HG02798 (cell line): ENCODE measurements around the gene CBX4.

Experiments used
- ATAC-seq: cut with Tn5 transposase; IDR thresholded peaks from one replicate; pipeline ENCODE4 v1.9.1; 2021; ENCODE audit warnings: mild to moderate bottlenecking; ENCODE audit not compliant: unreplicated experiment, poor library complexity

The CBX4 gene

DNA sequence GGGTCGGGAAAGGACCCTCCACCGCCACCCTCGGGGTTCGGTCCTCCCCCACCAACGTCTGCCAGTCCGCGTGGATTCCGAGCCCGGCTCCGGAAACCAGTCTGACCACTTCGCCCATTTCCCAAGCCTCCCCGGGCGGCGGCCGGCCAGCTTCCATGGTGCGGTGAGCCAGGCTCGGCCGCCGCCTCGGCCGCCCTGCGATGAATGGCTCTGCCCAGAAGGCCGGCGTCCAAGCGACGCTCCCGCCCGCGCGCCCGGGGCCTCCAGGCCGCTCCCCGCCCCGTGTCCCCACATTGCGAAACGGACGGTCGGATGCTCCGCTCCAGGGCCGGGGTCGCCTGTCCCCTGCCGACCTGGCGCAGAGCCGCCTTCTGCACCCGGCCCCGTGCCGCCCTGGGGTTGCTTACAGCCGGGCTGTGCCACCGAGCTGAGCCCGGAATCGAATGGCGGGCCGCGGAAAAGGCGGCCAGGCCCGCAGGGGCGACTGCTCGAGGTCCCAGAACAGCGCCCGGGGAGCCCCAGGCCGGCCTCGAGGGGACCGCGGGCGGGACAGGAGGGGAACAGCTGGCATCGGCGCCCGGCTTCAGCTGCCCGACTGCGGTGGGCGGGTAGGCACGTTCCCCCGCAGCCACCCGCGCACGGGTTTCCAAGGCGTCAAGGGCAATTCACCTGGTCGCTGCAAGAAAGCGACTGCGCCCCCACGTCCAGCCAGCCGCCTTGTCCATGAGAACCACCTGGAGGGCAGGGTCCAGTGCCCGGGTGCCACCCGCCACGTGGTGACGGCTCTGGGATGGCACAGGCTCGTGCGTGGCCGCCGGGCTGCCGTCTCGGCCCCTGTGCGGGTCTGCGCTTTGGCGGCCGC lies 24.0 kb downstream of the CBX4 start:
- no peak for ATAC-seq

DNA sequence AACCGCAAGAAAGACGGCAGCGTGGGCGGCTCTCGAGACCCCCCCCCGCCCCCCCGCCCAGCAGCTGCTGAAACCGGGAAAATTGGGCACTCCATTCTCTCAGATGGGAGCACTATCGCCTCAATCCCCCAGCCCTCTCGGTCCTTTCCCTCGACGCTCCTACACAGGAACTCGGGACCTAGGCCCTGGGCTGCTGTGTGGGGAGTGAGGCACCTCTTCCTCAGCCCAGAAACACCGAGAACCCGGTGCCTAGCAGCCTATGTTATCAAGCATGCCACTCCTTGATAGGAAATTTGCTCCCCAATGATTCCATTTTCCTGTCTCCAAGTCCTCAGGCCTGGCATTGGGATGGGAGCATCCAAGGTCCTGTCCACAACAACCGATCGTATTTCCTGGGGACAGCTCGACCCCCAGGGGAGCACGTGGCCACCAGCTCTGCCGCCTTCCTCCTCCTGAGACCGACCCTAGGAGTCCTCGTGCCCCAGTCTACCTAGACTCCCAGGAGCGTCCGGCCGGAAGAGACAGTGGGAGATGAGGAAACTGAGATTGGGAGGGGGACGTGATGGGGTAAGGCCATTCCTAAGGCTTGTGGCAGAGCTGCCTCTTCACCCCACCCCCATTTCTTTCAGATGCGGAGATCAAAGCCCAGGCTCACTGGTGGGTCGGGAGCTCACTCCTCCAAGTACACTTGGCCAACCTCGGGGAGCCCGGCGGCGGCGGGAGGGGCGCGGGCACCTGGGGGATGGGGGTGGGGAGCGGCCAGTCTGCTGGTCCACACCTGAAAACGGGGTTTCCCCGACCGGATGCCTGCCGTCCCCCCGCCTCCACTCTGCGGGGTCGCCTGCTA lies 24.9 kb downstream of the CBX4 start:
- ATAC-seq = no peak

GRCh38 chr17:79813297-79814126 lies 25.7 kb downstream of the CBX4 start:
- ATAC-seq = no peak

DNA sequence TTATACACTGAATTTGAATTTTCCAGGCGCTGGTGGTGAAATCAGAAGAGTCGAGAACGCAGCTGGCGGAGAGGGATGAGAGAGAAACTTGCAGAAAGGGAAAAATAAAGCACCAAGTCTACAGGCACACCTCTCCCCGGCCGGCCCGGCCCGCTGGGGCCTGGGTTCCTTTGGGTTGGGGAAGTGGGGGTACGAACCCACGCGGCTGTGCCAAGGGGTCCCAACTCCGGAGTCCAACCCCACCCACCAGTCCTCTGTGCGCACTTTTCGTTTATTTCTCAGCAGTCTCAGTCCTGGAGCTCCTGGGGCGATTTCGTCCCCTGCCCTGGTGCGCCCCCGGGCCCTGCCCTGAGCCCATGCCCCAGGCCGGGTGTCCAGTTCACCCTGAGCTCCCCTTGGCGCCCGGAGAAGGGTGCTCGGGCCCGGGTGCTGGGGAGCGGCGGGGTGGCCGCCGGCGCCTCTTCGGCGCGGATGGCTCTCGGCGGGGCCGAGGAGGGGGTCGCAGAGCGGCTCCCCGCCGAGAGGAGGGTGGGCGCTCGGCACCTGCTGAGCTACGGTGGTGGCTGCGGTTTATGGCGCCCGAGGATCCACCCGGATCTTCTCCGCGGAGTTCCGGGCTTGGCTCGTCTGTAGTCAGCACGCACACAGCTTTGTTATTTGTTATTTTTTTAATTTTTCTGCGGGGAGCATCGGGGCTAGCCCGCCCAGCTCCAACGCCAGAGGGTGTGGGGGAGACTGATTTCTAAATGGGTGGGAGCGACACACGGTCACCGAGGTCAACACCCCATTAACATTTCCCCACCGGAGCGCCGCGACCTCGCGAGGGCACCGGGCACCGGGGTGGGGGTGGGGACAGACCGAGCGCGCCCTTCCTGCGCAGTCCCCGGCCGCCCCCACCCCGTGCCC lies 26.6 kb downstream of the CBX4 start:
- no peak for ATAC-seq

DNA sequence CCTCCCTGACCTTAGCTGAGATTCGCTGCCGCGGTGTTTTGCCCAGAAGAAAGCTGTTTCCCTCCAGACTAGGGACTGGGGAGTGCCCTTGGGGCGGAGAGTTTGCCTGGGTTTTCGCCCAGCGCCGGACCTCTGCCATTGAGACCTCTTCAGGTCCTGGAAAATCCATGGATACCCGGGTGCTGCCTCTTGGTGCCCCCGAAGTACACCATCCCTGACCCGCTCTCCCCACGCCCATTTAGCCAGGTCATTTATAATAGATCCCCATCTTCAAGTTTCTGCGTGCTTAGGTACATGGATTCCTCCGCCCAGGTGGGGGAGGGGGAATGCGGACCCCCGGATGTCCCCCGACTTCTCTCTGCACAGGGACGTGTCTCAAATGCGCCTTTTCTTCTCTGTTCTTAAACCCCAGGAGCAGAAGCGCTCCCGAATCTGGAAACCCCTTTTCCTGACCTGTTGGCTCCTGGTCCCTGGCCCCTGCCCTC lies 27.3 kb downstream of the CBX4 start:
- no peak for ATAC-seq

DNA sequence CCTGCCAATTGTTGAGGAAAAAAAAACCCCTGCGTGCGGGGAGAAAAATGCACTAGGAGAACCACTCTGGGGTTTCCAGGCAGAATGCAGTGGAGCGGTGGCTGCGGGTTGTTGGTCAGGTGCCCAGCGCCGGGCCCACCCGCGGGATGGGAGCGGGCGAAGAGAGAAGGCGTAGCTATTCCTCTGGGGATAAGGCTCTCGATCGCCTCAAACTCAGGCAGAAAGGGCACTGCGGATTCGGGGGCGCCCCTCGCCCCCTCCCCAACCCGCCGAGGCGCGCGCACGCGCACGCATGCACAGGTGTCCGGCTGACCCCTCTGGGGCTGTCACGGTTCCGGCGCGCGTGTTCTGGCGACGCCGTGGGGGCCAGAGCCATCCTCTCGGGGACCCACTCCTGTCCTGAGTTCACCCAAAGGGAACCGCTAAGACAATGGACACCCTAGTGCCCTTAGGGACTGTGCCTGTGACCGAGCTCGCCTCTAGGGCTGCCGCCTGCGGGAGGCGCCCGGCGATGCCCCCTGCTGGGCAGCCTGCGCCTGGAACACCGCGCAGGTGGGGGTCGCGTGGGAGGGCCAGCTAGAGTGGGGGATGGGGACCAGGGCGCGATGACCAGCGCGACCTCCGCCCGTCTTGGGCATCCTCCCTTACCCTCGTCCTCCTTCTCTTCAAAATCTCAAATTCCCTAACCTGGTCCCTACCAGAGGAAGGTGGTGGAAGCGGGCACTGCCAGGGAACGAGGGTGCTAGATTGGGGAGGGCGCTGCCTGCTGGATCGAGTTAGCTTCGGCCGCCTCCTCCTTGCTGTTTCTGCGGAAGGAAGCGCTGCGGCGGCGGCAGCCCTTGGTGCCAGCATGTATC lies 28.0 kb downstream of the CBX4 start:
- no peak for ATAC-seq

GRCh38 chr17:79810130-79811010 lies 28.9 kb downstream of the CBX4 start:
- ATAC-seq = peak; percentile 86

GRCh38 chr17:79809530-79810129 lies 29.6 kb downstream of the CBX4 start:
- ATAC-seq = no peak

- ATAC-seq = no peak
These were observed 30.3 kb downstream of the CBX4 start for GRCh38 chr17:79808763-79809529.

DNA sequence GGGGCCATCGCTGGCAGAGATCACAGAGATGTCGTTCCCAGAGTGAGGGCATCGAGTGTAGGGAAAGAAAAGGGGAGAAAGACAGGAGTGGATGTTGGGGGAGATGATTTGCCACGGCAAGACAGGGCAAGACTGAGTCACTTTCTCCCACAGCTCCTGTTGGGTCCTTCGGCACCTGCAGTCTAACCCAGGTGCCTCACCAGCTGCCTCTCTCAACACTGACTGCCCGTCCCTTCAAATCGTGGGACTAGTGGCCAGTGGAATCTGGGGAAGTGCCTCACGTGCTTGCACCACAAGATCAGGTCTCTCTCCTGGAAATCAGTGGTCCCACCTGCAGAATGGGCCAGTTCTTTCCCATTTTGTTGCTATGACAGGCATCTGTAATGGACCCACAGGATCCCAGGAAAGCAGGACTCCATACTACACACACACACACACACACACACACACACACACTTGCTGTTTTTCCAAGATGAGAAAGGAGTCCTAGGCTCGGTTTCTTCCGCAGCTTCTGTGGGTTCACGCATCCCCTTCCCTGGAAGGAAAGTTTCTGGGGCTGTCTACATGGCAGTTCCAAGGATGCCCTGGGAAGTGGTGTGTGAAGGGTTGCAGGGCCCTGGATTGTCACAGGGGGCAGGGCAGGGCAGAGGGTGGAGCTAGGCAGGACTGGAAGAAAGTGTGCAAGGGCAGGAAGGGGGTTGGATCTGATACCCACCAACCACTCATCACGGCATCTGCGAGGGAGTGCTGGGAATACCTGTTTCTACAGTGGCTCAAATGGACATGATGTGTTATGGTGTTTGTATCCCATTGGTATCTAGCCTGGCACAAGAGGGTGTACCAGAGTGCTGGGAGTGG lies 32.1 kb downstream of the CBX4 start:
- ATAC-seq = no peak

DNA sequence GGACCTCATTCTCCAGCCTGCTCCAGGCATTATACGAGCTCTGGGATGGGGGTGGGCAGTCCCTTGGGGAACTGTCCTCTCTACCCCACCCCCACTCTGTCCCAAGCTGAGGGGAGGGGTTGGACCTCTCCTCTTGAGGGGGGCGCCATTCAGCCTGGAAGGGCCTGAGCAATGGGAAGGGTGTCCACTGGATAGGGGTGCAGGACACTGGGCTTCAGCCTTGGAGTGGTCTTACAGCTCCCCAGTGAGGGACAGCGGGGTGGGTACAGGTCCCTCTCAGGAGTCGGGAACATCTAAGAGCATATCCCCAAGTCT lies 32.8 kb downstream of the CBX4 start:
- no peak for ATAC-seq

DNA sequence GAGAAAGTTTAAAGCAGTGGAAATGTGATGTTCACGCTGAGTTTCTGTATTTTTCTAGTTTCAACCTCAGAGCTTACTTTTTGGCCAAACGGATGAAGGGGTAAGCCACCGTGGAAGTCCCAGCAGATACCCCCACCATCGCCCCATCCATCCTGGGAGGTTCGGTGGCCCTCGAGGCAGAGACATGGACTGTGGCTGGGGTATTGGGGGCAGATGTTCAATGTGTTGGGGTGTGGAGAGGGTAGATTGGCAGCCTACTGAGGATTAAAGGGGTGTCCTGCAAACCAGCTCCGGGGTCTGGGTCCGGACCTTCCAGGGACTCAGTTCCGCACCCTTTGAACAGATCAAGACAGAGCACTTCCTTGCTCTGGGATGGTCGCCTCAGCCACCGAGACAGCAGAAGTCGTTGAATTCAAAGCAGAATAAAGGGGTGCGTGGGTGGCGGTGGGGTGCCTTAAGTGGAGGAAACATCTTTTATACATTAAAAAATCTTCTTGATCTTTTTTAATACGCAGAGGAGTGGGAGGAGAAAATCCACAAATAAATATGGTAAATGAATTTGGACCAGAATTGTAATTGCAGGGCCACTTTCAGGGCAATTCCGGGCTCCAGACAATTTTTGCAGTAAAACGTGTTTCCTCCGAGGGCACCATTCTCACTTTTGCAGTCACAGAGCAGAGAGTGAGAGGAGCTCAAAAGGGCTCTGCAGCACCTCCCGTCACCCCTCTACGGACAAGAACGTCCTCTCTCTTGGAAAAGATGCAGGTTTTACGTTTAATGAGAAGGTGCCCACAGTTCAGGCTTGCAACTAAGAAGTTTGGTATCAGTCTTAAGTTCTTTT lies 34.2 kb downstream of the CBX4 start:
- ATAC-seq = no peak

DNA sequence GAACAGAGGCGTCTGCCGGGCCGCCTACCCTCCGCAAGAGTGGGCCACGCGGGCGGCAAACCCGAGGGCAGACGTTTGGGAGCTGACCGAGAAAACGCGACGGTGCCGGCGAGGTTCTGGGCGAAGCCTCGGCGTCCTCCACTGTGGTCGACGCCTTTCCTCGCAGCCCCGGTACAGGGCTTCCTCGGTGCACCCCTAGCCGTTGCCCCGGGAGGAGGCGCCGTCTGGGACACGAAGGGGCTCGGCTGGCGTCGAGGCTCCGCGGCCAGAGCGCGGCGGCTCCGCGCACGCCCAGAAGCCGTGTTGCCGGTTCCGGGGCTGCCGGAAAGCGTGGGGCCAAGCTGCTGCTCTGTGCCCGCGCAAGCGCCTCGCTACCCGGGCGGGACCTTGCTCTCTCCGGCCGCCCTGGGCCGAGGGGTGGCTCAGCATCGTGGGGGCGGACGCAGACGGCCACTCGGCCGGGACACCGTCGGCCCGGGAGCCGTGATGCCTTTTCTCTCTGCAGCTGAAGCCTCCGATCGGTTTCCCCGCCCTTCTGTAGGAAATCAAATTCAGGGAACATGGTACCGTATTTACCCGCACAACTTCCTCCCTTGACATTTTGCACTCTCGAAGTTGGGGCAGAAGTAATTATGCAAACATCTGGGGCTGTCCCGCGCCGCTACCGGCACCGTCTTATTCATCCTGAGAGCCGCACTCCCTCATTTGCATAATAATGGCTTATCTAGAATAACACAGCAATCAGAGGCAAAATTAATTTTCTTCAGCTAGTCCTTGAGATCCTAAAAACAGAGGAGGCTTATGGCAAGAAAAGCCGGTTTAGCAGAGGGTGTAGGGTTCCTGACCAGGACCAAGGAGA lies 35.0 kb downstream of the CBX4 start:
- peak; percentile 54 for ATAC-seq

- no peak for ATAC-seq
These were observed 35.7 kb downstream of the CBX4 start for GRCh38 chr17:79803421-79803996.
